CD4-positive, alpha-beta T cell (primary cell): ENCODE results near the gene PRKACA. TPM values are rescaled to one million over a fixed set of nuclear protein-coding genes. Genes with fewer than 3 reads are reported as not detected.

Experiments used
- ATAC-seq: fragments of 200-7000 bp; cut with Tn5 transposase; one replicate; pipeline ENCODE4 v1.10.0; 2022; ENCODE audit warnings: mild to moderate bottlenecking; ENCODE audit not compliant: poor library complexity
- CTCF ChIA-PET: fragments of 350-600 bp; sonication (Branson Sonifier 250); formaldehyde crosslinking; loops from one replicate; lab custom pipeline; 2021; ENCODE audit warnings: antibody characterized with exemption, inconsistent platforms; lab: Charles Lee
- POLR2A ChIA-PET: fragments of 350-600 bp; sonication (Branson Sonifier 250); formaldehyde crosslinking; loops from one replicate; lab custom pipeline; 2021; ENCODE audit warnings: antibody characterized with exemption, inconsistent platforms; lab: Charles Lee
- DNase-seq, 14 experiments: peaks; one replicate each; pipeline ENCODE4 v3.0.0-alpha.2; 2013 to 2020; ENCODE audit warnings: mixed read lengths in 2 of 14
- H3K27ac ChIP-seq, 2 donors: one replicate each; pipeline versions ENCODE4 v1.5.1 to v1.7.0; 2013; ENCODE audit warnings: low read length in 2 of 2, low read depth in 1 of 2, mild to moderate bottlenecking in 1 of 2
- H3K27me3 ChIP-seq, 2 experiments: 1 replicate in 1 of 2; 2 replicates in 1 of 2; pipeline versions ENCODE4 v1.6.1 to v1.7.0; 2013; ENCODE audit warnings: low read length in 2 of 2, control low read depth in 1 of 2, mild to moderate bottlenecking in 1 of 2, moderate library complexity in 1 of 2; ENCODE audit not compliant: insufficient read depth in 2 of 2, control insufficient read depth in 1 of 2
- H3K36me3 ChIP-seq: one replicate; pipeline ENCODE4 v1.6.1; 2013; ENCODE audit warnings: low read length, control low read depth; ENCODE audit not compliant: insufficient read depth
- H3K4me1 ChIP-seq: one replicate; pipeline ENCODE4 v1.6.1; 2013; ENCODE audit warnings: low read length, control low read depth; ENCODE audit not compliant: insufficient read depth
- H3K4me3 ChIP-seq: one replicate; pipeline ENCODE4 v1.5.1; 2013; ENCODE audit warnings: mild to moderate bottlenecking, low read length, moderate library complexity
- H3K9me3 ChIP-seq, 2 experiments: 1 replicate in 1 of 2; 2 replicates in 1 of 2; pipeline versions ENCODE4 v1.6.1 to v1.7.0; 2013; ENCODE audit warnings: low read length in 2 of 2, mild to moderate bottlenecking in 2 of 2, control low read depth in 1 of 2, moderate library complexity in 1 of 2; ENCODE audit not compliant: control insufficient read depth in 1 of 2, insufficient read depth in 1 of 2
- H3K27ac Mint-ChIP-seq: one replicate; pipeline ENCODE4 v1.8.0; 2020; ENCODE audit warnings: mixed read lengths
- H3K27me3 Mint-ChIP-seq: one replicate; pipeline ENCODE4 v1.8.0; 2021; ENCODE audit warnings: mixed read lengths
- H3K36me3 Mint-ChIP-seq: one replicate; pipeline ENCODE4 v1.8.0; 2021; ENCODE audit warnings: low read depth, mixed read lengths
- H3K4me1 Mint-ChIP-seq: one replicate; pipeline ENCODE4 v1.8.0; 2021; ENCODE audit warnings: low read depth, mixed read lengths
- H3K4me3 Mint-ChIP-seq: one replicate; pipeline ENCODE4 v1.8.0; 2020; ENCODE audit warnings: mild to moderate bottlenecking, mixed read lengths
- H3K9me3 Mint-ChIP-seq: one replicate; pipeline ENCODE4 v1.8.0; 2020; ENCODE audit warnings: mixed read lengths
- CTCF ChIP-seq: fragments of 200-600 bp; IDR thresholded peaks from one replicate; pipeline ENCODE4 v1.8.0; 2022; ENCODE audit warnings: antibody characterized with exemption, mild to moderate bottlenecking
- intact Hi-C, 2 experiments: fragments of 100-400 bp; cut with DNase I in 1 of 2; cut with micrococcal nuclease in 1 of 2; formaldehyde crosslinking; loops; one replicate each; pipeline versions ENCODE4 v1.15.1 to v1.9.0; 2023 to 2025; cut with DNase I, micrococcal nuclease
- total RNA-seq, 174 experiments: library from RNA in 2 of 174; stranded (reverse) in 2 of 174; gene quantifications; one replicate each; pipeline ENCODE4 v1.2.3 and lab custom pipeline; 2021 to 2026

The PRKACA gene
- total RNA-seq, 2 experiments from 2014 or later, result 27.4 to 29.8 TPM

GRCh38 chr19:14164724-14165493 is 47.3 kb upstream of the PRKACA start:
- ATAC-seq (no peak), DNase-seq (no peak)
- H3K4me3 ChIP-seq, result no peak overlapping the region
- intact Hi-C loops, result no loop called here
- Mint-ChIP-seq H3K4me3 (no peak overlapping the region), H3K9me3 (no peaks in the 10 kb centered on the region), H3K4me1 (peaks cover 27% of the 10 kb centered on the region), H3K27me3 (no peaks in the 10 kb centered on the region), H3K36me3 (peaks cover 9% of the 10 kb centered on the region), H3K27ac (no peak overlapping the region)
- no peaks in the 10 kb centered on the region for H3K27me3 ChIP-seq
- POLR2A ChIA-PET, result interaction anchor here (0.9 kb wide), 1 partner anchor 28 kb away, joined by 3 read pairs; the partner anchor contains the start of gene ASF1B
- peaks cover 37% of the 10 kb centered on the region for H3K4me1 ChIP-seq
- CTCF ChIA-PET, result interaction anchor here (2.0 kb wide), 1 partner anchor 28 kb away, joined by 6 read pairs; the partner anchor contains the start of gene ASF1B
- H3K27ac ChIP-seq, result no peak overlapping the region
- TF ChIP-seq CTCF, result no peak
- no peaks in the 10 kb centered on the region for H3K36me3 ChIP-seq
- H3K9me3 ChIP-seq, result peaks cover 0 to 14% of the 10 kb centered on the region in 2 experiments

GRCh38 chr19:14164082-14164481 is 46.5 kb upstream of the PRKACA start:
- no peaks in the 10 kb centered on the region for H3K27me3 Mint-ChIP-seq
- Histone ChIP-seq H3K4me1 (peaks cover 37% of the 10 kb centered on the region), H3K36me3 (peaks cover 3% of the 10 kb centered on the region), H3K27me3 (no peaks in the 10 kb centered on the region), H3K4me3 (no peak overlapping the region), H3K9me3 (peaks cover 0 to 5% of the 10 kb centered on the region in 2 experiments), H3K27ac (no peak overlapping the region)
- POLR2A ChIA-PET, result no interaction called here
- peaks cover 16% of the 10 kb centered on the region for H3K36me3 Mint-ChIP-seq
- CTCF ChIA-PET, result no interaction called here
- no peak for DNase-seq
- TF ChIP-seq CTCF, result no peak
- H3K4me3 Mint-ChIP-seq, result no peak overlapping the region
- H3K4me1 Mint-ChIP-seq, result peaks cover 27% of the 10 kb centered on the region
- no peak overlapping the region for H3K27ac Mint-ChIP-seq
- no peaks in the 10 kb centered on the region for H3K9me3 Mint-ChIP-seq
- ATAC-seq, result no peak
- intact Hi-C loops, result no loop called here

- Mint-ChIP-seq H3K9me3 (no peaks in the 10 kb centered on the region), H3K27ac (no peak overlapping the region), H3K36me3 (peaks cover 20% of the 10 kb centered on the region), H3K4me1 (peaks cover 20% of the 10 kb centered on the region), H3K27me3 (no peaks in the 10 kb centered on the region), H3K4me3 (no peak overlapping the region)
- ChIA-PET POLR2A (no interaction called here), CTCF (interaction anchor here (1.0 kb wide), 1 partner anchor 186 kb away, joined by 3 read pairs; no protein-coding TSS in a partner anchor)
- no peak for TF ChIP-seq CTCF
- Histone ChIP-seq H3K36me3 (peaks cover 9% of the 10 kb centered on the region), H3K27ac (no peak overlapping the region), H3K9me3 (peaks cover 0 to 3% of the 10 kb centered on the region in 2 experiments), H3K27me3 (no peaks in the 10 kb centered on the region), H3K4me1 (peaks cover 31% of the 10 kb centered on the region), H3K4me3 (no peak overlapping the region)
- intact Hi-C loops, result no loop called here
- DNase-seq (no peak), ATAC-seq (no peak)
Measured at GRCh38 chr19:14162871-14163297, 45.3 kb upstream of the PRKACA start.
